WI38 (cell line): Measurements from ENCODE around the gene SIPA1L2.

Experiments
- H3K4me3 ChIP-seq: 2 replicates; pipeline ENCODE4 v1.5.1; 2011; ENCODE audit warnings: low read depth, mild to moderate bottlenecking, control low read depth, low read length
- TF ChIP-seq, protein P1 (sequence below): IDR thresholded peaks from 2 replicates; pipeline ENCODE4 v1.5.1; 2012; ENCODE audit warnings: low read depth, mild to moderate bottlenecking, control low read depth, low read length

Gene SIPA1L2

DNA sequence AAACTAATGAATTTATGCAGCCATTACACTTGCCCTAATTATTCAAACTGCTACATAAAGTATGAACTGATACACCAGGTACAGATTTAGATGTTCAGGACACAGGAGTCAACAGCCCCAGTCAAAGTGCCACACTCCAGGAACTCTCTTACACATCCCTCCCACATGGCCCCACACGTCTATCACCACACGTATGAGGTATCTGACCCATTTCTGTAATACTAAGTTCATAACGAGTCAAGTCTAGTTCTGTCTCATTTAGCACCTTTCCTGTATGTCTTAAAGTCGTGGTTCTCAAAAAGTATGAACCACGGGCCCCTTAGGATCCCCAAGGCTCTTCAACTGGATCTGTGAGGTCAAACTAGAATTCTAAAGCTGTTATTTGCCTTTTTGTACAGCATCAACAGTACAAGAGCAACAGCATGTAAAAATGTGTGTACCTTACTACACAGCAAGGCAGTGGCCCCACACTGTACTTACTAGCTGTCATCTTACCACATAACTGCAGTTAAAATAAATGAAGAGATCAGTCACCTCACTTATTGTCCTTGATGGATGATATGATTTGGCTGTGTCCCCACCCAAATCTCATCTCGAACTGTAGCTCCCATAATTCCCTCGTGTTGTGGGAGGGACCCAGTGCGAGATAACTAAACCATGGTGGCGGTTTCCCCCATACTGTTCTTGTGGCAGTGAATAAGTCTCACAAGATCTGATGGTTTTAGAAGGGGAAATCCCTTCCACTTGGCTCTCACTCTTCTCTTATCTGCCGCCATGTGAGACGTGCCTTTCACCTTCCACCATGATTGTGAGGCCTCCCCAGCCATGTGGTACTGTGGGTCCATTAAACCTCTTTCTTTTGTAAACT lies 42.6 kb downstream of the SIPA1L2 start:
- H3K4me3 ChIP-seq = no peak overlapping the region
- TF ChIP-seq, protein P1, sequence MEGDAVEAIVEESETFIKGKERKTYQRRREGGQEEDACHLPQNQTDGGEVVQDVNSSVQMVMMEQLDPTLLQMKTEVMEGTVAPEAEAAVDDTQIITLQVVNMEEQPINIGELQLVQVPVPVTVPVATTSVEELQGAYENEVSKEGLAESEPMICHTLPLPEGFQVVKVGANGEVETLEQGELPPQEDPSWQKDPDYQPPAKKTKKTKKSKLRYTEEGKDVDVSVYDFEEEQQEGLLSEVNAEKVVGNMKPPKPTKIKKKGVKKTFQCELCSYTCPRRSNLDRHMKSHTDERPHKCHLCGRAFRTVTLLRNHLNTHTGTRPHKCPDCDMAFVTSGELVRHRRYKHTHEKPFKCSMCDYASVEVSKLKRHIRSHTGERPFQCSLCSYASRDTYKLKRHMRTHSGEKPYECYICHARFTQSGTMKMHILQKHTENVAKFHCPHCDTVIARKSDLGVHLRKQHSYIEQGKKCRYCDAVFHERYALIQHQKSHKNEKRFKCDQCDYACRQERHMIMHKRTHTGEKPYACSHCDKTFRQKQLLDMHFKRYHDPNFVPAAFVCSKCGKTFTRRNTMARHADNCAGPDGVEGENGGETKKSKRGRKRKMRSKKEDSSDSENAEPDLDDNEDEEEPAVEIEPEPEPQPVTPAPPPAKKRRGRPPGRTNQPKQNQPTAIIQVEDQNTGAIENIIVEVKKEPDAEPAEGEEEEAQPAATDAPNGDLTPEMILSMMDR = no peak

DNA sequence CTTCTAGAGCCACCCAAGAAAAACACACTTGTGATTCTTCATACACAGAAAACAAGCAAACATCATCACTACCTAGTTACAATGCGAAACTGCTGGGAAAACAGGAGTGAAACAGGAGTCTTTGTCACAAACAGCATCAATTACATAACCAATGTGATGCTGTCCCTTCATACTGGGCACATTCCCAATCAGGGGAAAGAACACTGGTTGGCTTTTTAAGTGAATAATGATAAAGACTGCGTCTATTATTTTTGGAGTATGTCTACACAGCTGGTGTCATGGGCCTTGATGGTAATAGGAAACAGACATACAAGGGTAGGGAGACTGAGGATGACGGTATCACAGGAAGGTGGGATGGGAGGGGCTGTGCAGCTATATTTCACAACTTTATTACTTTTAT lies 43.3 kb downstream of the SIPA1L2 start:
- TF ChIP-seq, protein P1 = no peak

DNA sequence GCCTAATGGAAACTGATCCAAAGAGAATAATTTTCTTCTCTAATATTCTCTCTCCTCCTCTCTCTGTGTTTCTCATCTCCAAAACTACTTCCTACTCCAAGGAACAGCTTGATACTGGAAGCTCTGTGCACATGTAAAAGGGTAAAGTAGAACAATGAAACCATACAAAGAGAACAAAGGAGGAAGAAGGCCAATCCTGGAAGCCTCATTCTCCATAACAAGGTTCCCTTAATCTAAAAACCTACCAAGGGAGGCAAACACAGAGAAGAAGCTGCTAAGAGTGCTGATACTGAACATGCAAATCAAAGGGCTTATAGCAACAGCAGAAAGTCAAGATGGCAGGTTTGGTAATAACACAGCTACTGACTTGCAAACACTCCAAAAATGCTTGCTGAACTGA lies 44.4 kb downstream of the SIPA1L2 start:
- TF ChIP-seq, protein P1 = no peak
- H3K4me3 ChIP-seq = no peak overlapping the region

More for the DNA sequence above, 43.3 kb downstream of the SIPA1L2 start:
- H3K4me3 ChIP-seq = no peak overlapping the region

DNA sequence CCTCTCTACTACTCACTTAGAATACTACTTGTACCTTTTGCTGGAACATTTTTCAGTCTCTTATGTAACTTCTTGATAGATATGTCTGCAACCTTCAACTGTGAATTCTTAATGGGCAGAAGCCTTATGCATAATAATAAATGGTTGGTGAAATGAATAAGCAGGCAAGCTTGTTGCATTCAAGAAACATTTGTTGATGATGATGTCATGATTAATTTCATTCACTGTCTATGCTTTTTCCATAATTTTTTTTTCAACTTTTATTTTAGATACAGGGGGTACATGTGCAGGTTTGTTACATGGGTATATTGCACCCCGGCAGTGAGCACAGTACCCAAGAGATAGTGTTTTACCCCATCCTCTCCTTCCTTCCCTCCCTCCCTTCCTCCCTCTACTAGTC lies 48.0 kb downstream of the SIPA1L2 start:
- TF ChIP-seq, protein P1 = no peak

More for the DNA sequence above, 48.0 kb downstream of the SIPA1L2 start:
- no peak overlapping the region for H3K4me3 ChIP-seq
